ENCODE measurements around the gene MT2A.

DNA sequence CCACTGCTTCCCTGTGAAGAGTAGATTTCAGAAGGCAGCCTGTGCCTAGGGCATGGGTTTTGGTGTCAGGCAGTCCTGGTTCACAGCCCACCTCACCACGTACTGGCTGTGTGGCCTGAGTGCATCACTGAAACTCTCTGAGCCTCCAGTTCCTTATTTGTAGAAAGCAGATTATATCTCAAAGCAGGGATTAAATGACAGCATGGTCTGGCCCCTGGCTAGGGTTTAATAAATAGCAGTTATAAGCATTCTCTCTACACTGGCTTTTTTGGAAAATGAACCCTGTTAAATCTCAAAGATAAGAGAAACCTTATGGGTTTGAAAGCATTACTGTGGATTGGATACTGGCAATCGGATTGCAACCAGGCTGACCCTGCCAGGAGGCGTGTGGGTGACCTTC lies 21.1 kb downstream of the MT2A start:
- TF ChIP-seq POLR2AphosphoS5 (IDR thresholded peaks at IDR 0.05) (no peak), POLR2A (IDR thresholded peaks at IDR 0.05; ENCODE audit: low read depth) (no peak)
- TF ChIP-seq, protein P1, sequence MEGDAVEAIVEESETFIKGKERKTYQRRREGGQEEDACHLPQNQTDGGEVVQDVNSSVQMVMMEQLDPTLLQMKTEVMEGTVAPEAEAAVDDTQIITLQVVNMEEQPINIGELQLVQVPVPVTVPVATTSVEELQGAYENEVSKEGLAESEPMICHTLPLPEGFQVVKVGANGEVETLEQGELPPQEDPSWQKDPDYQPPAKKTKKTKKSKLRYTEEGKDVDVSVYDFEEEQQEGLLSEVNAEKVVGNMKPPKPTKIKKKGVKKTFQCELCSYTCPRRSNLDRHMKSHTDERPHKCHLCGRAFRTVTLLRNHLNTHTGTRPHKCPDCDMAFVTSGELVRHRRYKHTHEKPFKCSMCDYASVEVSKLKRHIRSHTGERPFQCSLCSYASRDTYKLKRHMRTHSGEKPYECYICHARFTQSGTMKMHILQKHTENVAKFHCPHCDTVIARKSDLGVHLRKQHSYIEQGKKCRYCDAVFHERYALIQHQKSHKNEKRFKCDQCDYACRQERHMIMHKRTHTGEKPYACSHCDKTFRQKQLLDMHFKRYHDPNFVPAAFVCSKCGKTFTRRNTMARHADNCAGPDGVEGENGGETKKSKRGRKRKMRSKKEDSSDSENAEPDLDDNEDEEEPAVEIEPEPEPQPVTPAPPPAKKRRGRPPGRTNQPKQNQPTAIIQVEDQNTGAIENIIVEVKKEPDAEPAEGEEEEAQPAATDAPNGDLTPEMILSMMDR (IDR thresholded peaks at IDR 0.05), result no peak
